PFSK-1 (cell line): ENCODE measurements around the gene BABAM1.

Experiments
- FOXP2 ChIP-seq: optimal IDR thresholded peaks from 2 replicates; pipeline ENCODE3; 2011; ENCODE audit warnings: borderline replicate concordance, control low read depth, inconsistent platforms; ENCODE audit not compliant: insufficient read depth; ENCODE audit errors: extremely low read length, extremely low read depth
- POLR2AphosphoS5 ChIP-seq: IDR thresholded peaks from 2 replicates; pipeline ENCODE4 v1.6.1; 2012; ENCODE audit warnings: low read depth, mild to moderate bottlenecking, control low read depth, low read length, moderate library complexity
- SIN3A ChIP-seq: IDR thresholded peaks from 2 replicates; pipeline ENCODE4 v1.6.1; 2012; ENCODE audit warnings: mild to moderate bottlenecking, low read length, moderate library complexity, borderline replicate concordance; ENCODE audit not compliant: insufficient read depth
- TAF1 ChIP-seq: IDR thresholded peaks from 2 replicates; pipeline ENCODE4 v1.6.1; 2012; ENCODE audit warnings: low read length, control low read depth, borderline replicate concordance; ENCODE audit not compliant: insufficient read depth

DNA sequence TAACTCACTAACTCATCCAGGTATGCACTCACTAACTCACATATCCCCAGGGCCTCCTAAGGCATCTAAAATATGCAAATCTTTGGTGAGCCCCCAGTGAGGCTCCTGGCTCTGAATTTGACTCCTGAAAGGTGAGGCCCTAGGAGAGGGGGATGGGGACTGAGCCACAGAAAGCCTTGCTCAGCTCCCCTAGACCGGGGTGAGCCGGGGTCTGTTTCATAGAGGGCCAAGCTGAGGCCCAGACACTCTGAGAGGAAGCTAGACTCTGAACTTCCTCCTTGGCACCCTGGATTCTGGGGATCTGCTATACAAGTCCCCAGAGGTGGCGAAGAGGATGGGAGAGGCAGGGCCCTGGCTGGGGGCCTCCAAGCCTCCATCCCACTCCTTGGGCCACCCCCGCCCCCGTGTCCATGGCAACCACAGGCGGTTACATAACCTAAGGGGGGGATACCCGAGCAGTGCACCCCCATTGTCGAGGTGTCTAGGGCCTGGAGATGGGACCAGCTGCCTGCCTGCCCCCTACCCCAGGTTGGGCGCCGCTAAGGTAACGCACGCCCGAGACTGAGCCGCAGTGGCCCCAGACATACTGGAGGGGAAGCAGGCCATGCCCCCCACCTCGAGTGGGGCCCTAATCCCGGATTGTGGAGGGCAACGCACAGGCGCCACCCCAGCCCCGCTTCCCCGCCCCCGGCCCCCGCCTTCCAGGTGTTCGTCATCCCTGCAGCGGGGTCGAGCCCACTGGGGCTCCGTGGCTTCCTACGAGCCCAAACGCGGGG lies 35.3 kb downstream of the BABAM1 start:
- TF ChIP-seq POLR2AphosphoS5, result no peak
- TF ChIP-seq SIN3A, result no peak
- TF ChIP-seq FOXP2, result no peak
- TF ChIP-seq TAF1, result no peak
